ENCODE data around the gene PXK. TPM values are rescaled to one million over a fixed set of nuclear protein-coding genes. Genes with fewer than 3 reads are reported as not detected.

PXK gene
- total and polyA plus RNA-seq, 2 donors (not counting 1 experiment from before 2014, with no cell fraction given) = 54.6 to 65.2 TPM

GRCh38 chr3:58296269-58296668, 36.4 kb upstream of the PXK start:
- Histone ChIP-seq H3K9me3 (ENCODE audit: control insufficient read depth, insufficient read depth, low read depth, low read length) (no peaks in the 10 kb centered on the region), H3K27me3 (ENCODE audit: control insufficient read depth, insufficient read depth, low read length) (no peaks in the 10 kb centered on the region), H3K36me3 (ENCODE audit: control insufficient read depth, insufficient read depth, low read length) (no peaks in the 10 kb centered on the region), H2AFZ (ENCODE audit: low read length) (no peak overlapping the region), H3K9ac (ENCODE audit: insufficient read depth, low read length) (no peak overlapping the region), H3K79me2 (ENCODE audit: control insufficient read depth, insufficient read depth, low read length) (no peaks in the 10 kb centered on the region), H3K4me3 (replicated peaks in 1 of 4; ENCODE audit: control extremely low read depth in 1 of 4, insufficient read depth in 1 of 4, low read depth in 3 of 4, low read length in 4 of 4) (no peak overlapping the region), H3K27ac (ENCODE audit: insufficient read depth, low read length) (no peak overlapping the region), H4K20me1 (ENCODE audit: control insufficient read depth, extremely low read depth, insufficient read depth, low read length) (no peaks in the 10 kb centered on the region), H3K4me2 (ENCODE audit: extremely low read depth, insufficient read depth, low read length) (no peak overlapping the region), H3K4me1 (ENCODE audit: control insufficient read depth, extremely low read depth, insufficient read depth, low read length) (no peaks in the 10 kb centered on the region)
- DNase-seq (ENCODE audit: low read depth in 2 of 2) = no peak
- TF ChIP-seq EZH2 (IDR thresholded peaks at IDR 0.05; ENCODE audit: low read length, missing control alignments) (no peak), CTCF (conservative IDR thresholded peaks at IDR 0.05 in 1 of 2, IDR thresholded peaks at IDR 0.05 in 1 of 2; ENCODE audit: low read depth in 1 of 2, low read length in 2 of 2) (no peak)

DNA sequence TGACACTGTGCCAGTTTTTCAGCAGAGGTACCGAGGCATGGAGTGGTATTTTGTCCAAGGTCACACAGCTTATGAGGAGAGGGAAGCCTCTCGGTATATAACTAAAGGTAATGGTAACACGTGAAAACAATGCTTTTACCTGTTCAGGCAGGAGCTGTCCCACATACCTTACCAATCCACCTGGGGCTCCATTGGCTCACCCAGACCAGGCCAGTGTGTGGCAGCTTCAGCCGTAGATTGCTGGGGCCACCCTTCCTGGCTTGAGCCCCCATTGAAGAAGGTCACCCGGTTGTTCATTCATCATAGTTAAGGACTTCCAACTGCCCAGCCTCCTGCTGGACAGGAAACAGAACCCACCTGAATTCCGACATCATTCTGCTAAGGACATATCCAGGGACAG, 35.8 kb upstream of the PXK start:
- Histone ChIP-seq H3K27me3 (ENCODE audit: control insufficient read depth, insufficient read depth, low read length) (no peaks in the 10 kb centered on the region), H3K79me2 (ENCODE audit: control insufficient read depth, insufficient read depth, low read length) (no peaks in the 10 kb centered on the region), H3K4me3 (replicated peaks in 1 of 4; ENCODE audit: control extremely low read depth in 1 of 4, insufficient read depth in 1 of 4, low read depth in 3 of 4, low read length in 4 of 4) (no peak overlapping the region), H3K9ac (ENCODE audit: insufficient read depth, low read length) (no peak overlapping the region), H3K36me3 (ENCODE audit: control insufficient read depth, insufficient read depth, low read length) (no peaks in the 10 kb centered on the region), H2AFZ (ENCODE audit: low read length) (no peak overlapping the region), H4K20me1 (ENCODE audit: control insufficient read depth, extremely low read depth, insufficient read depth, low read length) (no peaks in the 10 kb centered on the region), H3K27ac (ENCODE audit: insufficient read depth, low read length) (no peak overlapping the region), H3K4me2 (ENCODE audit: extremely low read depth, insufficient read depth, low read length) (no peak overlapping the region), H3K9me3 (ENCODE audit: control insufficient read depth, insufficient read depth, low read depth, low read length) (no peaks in the 10 kb centered on the region), H3K4me1 (ENCODE audit: control insufficient read depth, extremely low read depth, insufficient read depth, low read length) (no peaks in the 10 kb centered on the region)
- TF ChIP-seq CTCF (conservative IDR thresholded peaks at IDR 0.05 in 1 of 2, IDR thresholded peaks at IDR 0.05 in 1 of 2; ENCODE audit: low read depth in 1 of 2, low read length in 2 of 2) (no peak), EZH2 (IDR thresholded peaks at IDR 0.05; ENCODE audit: low read length, missing control alignments) (no peak)
- no peak for DNase-seq (ENCODE audit: low read depth in 2 of 2)

DNA sequence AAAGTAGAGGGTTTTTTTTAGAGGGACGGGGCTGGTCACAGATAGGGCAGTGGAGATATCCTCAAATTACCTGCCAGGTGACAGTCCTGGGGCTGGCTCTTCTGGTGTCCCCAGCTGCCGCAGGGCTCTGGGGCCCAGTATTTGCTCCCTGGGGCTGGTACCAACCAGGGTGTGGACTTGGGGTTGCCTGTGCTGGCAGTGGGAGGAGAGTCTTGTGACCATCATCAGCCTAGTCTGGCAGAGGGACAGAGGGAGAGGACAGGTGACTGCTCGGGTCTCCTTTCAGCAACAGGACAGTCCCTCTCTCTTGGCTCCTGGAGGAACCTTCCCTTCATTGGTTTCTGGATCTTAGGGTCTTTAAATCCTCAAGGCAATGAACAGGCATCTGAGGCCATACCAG, 34.5 kb upstream of the PXK start:
- TF ChIP-seq EZH2 (IDR thresholded peaks at IDR 0.05; ENCODE audit: low read length, missing control alignments) = no peak
- TF ChIP-seq CTCF (conservative IDR thresholded peaks at IDR 0.05 in 1 of 2, IDR thresholded peaks at IDR 0.05 in 1 of 2; ENCODE audit: low read depth in 1 of 2, low read length in 2 of 2) = no peak
- Histone ChIP-seq H3K27me3 (ENCODE audit: control insufficient read depth, insufficient read depth, low read length) (no peaks in the 10 kb centered on the region), H3K4me2 (ENCODE audit: extremely low read depth, insufficient read depth, low read length) (no peak overlapping the region), H3K27ac (ENCODE audit: insufficient read depth, low read length) (no peak overlapping the region), H3K36me3 (ENCODE audit: control insufficient read depth, insufficient read depth, low read length) (no peaks in the 10 kb centered on the region), H3K4me1 (ENCODE audit: control insufficient read depth, extremely low read depth, insufficient read depth, low read length) (no peaks in the 10 kb centered on the region), H2AFZ (ENCODE audit: low read length) (no peak overlapping the region), H4K20me1 (ENCODE audit: control insufficient read depth, extremely low read depth, insufficient read depth, low read length) (no peaks in the 10 kb centered on the region), H3K9ac (ENCODE audit: insufficient read depth, low read length) (no peak overlapping the region), H3K79me2 (ENCODE audit: control insufficient read depth, insufficient read depth, low read length) (no peaks in the 10 kb centered on the region), H3K4me3 (replicated peaks in 1 of 4; ENCODE audit: control extremely low read depth in 1 of 4, insufficient read depth in 1 of 4, low read depth in 3 of 4, low read length in 4 of 4) (no peak overlapping the region), H3K9me3 (ENCODE audit: control insufficient read depth, insufficient read depth, low read depth, low read length) (no peaks in the 10 kb centered on the region)
- DNase-seq (ENCODE audit: low read depth in 2 of 2) = no peak

Measured in fibroblast of lung (primary cell).